DOHH2 (cell line): ENCODE results near the gene RNLS.

Experiments
- H3F3A ChIP-seq: fragments of 200-600 bp; sonication (generic), shearing (Covaris generic); 2 replicates; pipeline ENCODE4 v1.6.0; 2016; ENCODE audit warnings: antibody characterized with exemption, mild to moderate bottlenecking; ENCODE audit not compliant: control insufficient read depth, insufficient read depth
- H3K27ac ChIP-seq: fragments of 200-600 bp; sonication (generic); 2 replicates; pipeline ENCODE4 v1.5.1; 2014; ENCODE audit warnings: low read depth, mild to moderate bottlenecking, low read length, moderate library complexity
- H3K27me3 ChIP-seq: fragments of 200-600 bp; sonication (generic); 2 replicates; pipeline ENCODE4 v1.6.1; 2014; ENCODE audit warnings: mild to moderate bottlenecking, low read length, mixed read lengths; ENCODE audit not compliant: control insufficient read depth
- H3K36me3 ChIP-seq: fragments of 200-600 bp; sonication (generic); 2 replicates; pipeline ENCODE4 v1.6.1; 2014; ENCODE audit warnings: mild to moderate bottlenecking, low read length, moderate library complexity, mixed read lengths; ENCODE audit not compliant: control insufficient read depth
- H3K4me1 ChIP-seq: fragments of 200-600 bp; sonication (generic); 2 replicates; pipeline ENCODE4 v1.6.1; 2014; ENCODE audit warnings: mild to moderate bottlenecking, low read length, mixed read lengths; ENCODE audit not compliant: control insufficient read depth
- H3K4me2 ChIP-seq: fragments of 200-600 bp; sonication (generic); 2 replicates; pipeline ENCODE4 v1.6.0; 2014; ENCODE audit warnings: mild to moderate bottlenecking, low read length, moderate library complexity
- H3K4me3 ChIP-seq: fragments of 200-600 bp; sonication (generic); 2 replicates; pipeline ENCODE4 v1.5.1; 2014; ENCODE audit warnings: mild to moderate bottlenecking, low read length, mixed read lengths
- H3K79me2 ChIP-seq: fragments of 200-600 bp; sonication (generic); 2 replicates; pipeline ENCODE4 v1.6.1; 2014; ENCODE audit warnings: mild to moderate bottlenecking, low read length, mixed read lengths; ENCODE audit not compliant: control insufficient read depth
- H3K9me2 ChIP-seq: fragments of 200-600 bp; sonication (generic); replicated peaks from 2 replicates; pipeline ENCODE4 v1.6.1; 2014; ENCODE audit warnings: mild to moderate bottlenecking, low read length, mixed read lengths; ENCODE audit not compliant: control insufficient read depth
- H3K9me3 ChIP-seq: fragments of 200-600 bp; sonication (generic); 2 replicates; pipeline ENCODE4 v1.6.1; 2014; ENCODE audit warnings: antibody characterized with exemption, low read length, mixed read lengths; ENCODE audit not compliant: control insufficient read depth, insufficient read depth
- H4K20me1 ChIP-seq: fragments of 200-600 bp; sonication (generic); 2 replicates; pipeline ENCODE4 v1.6.0; 2014; ENCODE audit warnings: low read depth, mild to moderate bottlenecking, antibody characterized with exemption, low read length, moderate library complexity; ENCODE audit not compliant: control insufficient read depth, insufficient read depth
- CTCF ChIP-seq: fragments of 200-600 bp; sonication (generic); IDR thresholded peaks from one replicate; pipeline ENCODE4 v1.5.1; 2014; ENCODE audit warnings: antibody characterized with exemption, mild to moderate bottlenecking, low read depth, low read length; ENCODE audit not compliant: poor library complexity, severe bottlenecking
- EZH2phosphoT487 ChIP-seq: fragments of 200-600 bp; sonication (generic); IDR thresholded peaks from 2 replicates; pipeline ENCODE4 v1.6.1; 2017; ENCODE audit warnings: borderline replicate concordance, mild to moderate bottlenecking, antibody characterized with exemption, low read length, moderate library complexity, mixed read lengths

The RNLS gene

GRCh38 chr10:88534072-88534665, 48.9 kb downstream of the RNLS start:
- Histone ChIP-seq H3K79me2 (no peaks in the 10 kb centered on the region), H3K27me3 (no peaks in the 10 kb centered on the region), H3F3A (no peaks in the 10 kb centered on the region), H3K9me2 (no peaks in the 10 kb centered on the region), H4K20me1 (no peaks in the 10 kb centered on the region), H3K9me3 (no peaks in the 10 kb centered on the region), H3K4me3 (no peak overlapping the region), H3K4me1 (no peaks in the 10 kb centered on the region), H3K36me3 (no peaks in the 10 kb centered on the region), H3K27ac (no peak overlapping the region), H3K4me2 (no peak overlapping the region)
- TF ChIP-seq EZH2phosphoT487 (no peak), CTCF (no peak)

- no peak overlapping the region for H3K4me3 ChIP-seq
- no peaks in the 10 kb centered on the region for H3K27me3 ChIP-seq
- H4K20me1 ChIP-seq, result no peaks in the 10 kb centered on the region
- no peaks in the 10 kb centered on the region for H3K9me3 ChIP-seq
- H3K9me2 ChIP-seq, result no peaks in the 10 kb centered on the region
- no peak overlapping the region for H3K27ac ChIP-seq
- H3K79me2 ChIP-seq, result no peaks in the 10 kb centered on the region
- TF ChIP-seq EZH2phosphoT487, result no peak
- no peak for TF ChIP-seq CTCF
- no peak overlapping the region for H3K4me2 ChIP-seq
- H3K4me1 ChIP-seq, result no peaks in the 10 kb centered on the region
- no peaks in the 10 kb centered on the region for H3K36me3 ChIP-seq
- H3F3A ChIP-seq, result no peaks in the 10 kb centered on the region
Measured at GRCh38 chr10:88531392-88532052, 51.6 kb downstream of the RNLS start.

- H3K4me2 ChIP-seq, result no peak overlapping the region
- no peaks in the 10 kb centered on the region for H3K79me2 ChIP-seq
- H4K20me1 ChIP-seq, result no peaks in the 10 kb centered on the region
- H3K4me1 ChIP-seq, result no peaks in the 10 kb centered on the region
- no peaks in the 10 kb centered on the region for H3K36me3 ChIP-seq
- H3K9me2 ChIP-seq, result no peaks in the 10 kb centered on the region
- no peaks in the 10 kb centered on the region for H3K27me3 ChIP-seq
- no peak overlapping the region for H3K27ac ChIP-seq
- no peaks in the 10 kb centered on the region for H3K9me3 ChIP-seq
- TF ChIP-seq CTCF (no peak), EZH2phosphoT487 (no peak)
- no peaks in the 10 kb centered on the region for H3F3A ChIP-seq
- H3K4me3 ChIP-seq, result no peak overlapping the region
Measured at GRCh38 chr10:88530629-88531391, 52.3 kb downstream of the RNLS start.
